Endothelial cell of umbilical vein (primary cell): ENCODE measurements around the gene ZP1. TPM values are rescaled to one million over a fixed set of nuclear protein-coding genes. Genes with fewer than 3 reads are reported as not detected.

ENCODE experiments used
- BruUV-seq: library from RNA; stranded (reverse); fragments of 400-500 nt; replicated peaks from 2 replicates; lab custom pipeline; 2021; lab: Mats Ljungman, UMichigan
- CTCF ChIA-PET: fragments of 300-600, 350-600 bp; sonication (Branson Sonifier 250); formaldehyde crosslinking; loops from one replicate; lab custom pipeline; 2021; ENCODE audit warnings: antibody characterized with exemption, inconsistent platforms; lab: Charles Lee
- POLR2A ChIA-PET: fragments of 300-600, 350-600 bp; sonication (Branson Sonifier 250); formaldehyde crosslinking; loops from one replicate; lab custom pipeline; 2021; ENCODE audit warnings: antibody characterized with exemption, inconsistent platforms; lab: Charles Lee
- DNase-seq: peaks from one replicate; pipeline ENCODE4 v3.0.0-alpha.2; 2011; ENCODE audit warnings: low read depth, low spot score
- FAIRE-seq: peaks from 2 replicates; lab custom pipeline; 2011; peaks lifted over from hg19 to GRCh38; lab: Jason Lieb, UNC
- H2AFZ ChIP-seq: 2 replicates; pipeline ENCODE4 v1.6.0; 2012; ENCODE audit warnings: low read depth, low read length, control low read depth, inconsistent platforms
- H3K27ac ChIP-seq: 2 replicates; pipeline ENCODE4 v1.5.1; 2011; ENCODE audit warnings: low read depth, mild to moderate bottlenecking, control low read depth, low read length, moderate library complexity; ENCODE audit not compliant: insufficient read depth
- H3K27me3 ChIP-seq, 2 experiments: 2 replicates each; pipeline versions ENCODE4 v1.6.0 to v1.6.1; 2011; ENCODE audit warnings: low read length in 2 of 2, mixed read lengths in 1 of 2; ENCODE audit not compliant: control insufficient read depth in 2 of 2, insufficient read depth in 2 of 2
- H3K36me3 ChIP-seq, 2 experiments: 2 replicates in 1 of 2; 3 replicates in 1 of 2; pipeline ENCODE4 v1.5.1; 2011; ENCODE audit warnings: low read length in 2 of 2, mild to moderate bottlenecking in 1 of 2, moderate library complexity in 1 of 2; ENCODE audit not compliant: control insufficient read depth in 2 of 2, insufficient read depth in 2 of 2; ENCODE audit errors: extremely low read depth in 1 of 2
- H3K4me1 ChIP-seq: 3 replicates; pipeline ENCODE4 v1.5.1; 2011; ENCODE audit warnings: mild to moderate bottlenecking, low read length; ENCODE audit not compliant: control insufficient read depth, insufficient read depth; ENCODE audit errors: extremely low read depth
- H3K4me2 ChIP-seq: 2 replicates; pipeline ENCODE4 v1.6.1; 2011; ENCODE audit warnings: low read length, control low read depth, mixed read lengths; ENCODE audit not compliant: insufficient read depth
- H3K4me3 ChIP-seq, 3 experiments: fragments of 200-600 bp in 1 of 3; sonication (generic), shearing (Covaris generic) in 1 of 3; replicated peaks in 1 of 3; 2 replicates each; pipeline ENCODE4 v1.5.1; 2011 to 2016; ENCODE audit warnings: control low read depth in 3 of 3, low read length in 3 of 3, mild to moderate bottlenecking in 2 of 3, inconsistent platforms in 1 of 3, low read depth in 1 of 3, moderate library complexity in 1 of 3; ENCODE audit not compliant: insufficient read depth in 1 of 3
- H3K79me2 ChIP-seq: 2 replicates; pipeline ENCODE4 v1.6.0; 2012; ENCODE audit warnings: low read length, inconsistent platforms; ENCODE audit not compliant: control insufficient read depth, insufficient read depth
- H3K9ac ChIP-seq: replicated peaks from 2 replicates; pipeline ENCODE3; 2011; ENCODE audit warnings: low read length, control low read depth; ENCODE audit not compliant: insufficient read depth; ENCODE audit errors: extremely low read depth
- H3K9me1 ChIP-seq: replicated peaks from 3 replicates; pipeline ENCODE4 v1.6.0; 2011; ENCODE audit warnings: mild to moderate bottlenecking, low read length; ENCODE audit not compliant: control insufficient read depth, insufficient read depth; ENCODE audit errors: extremely low read depth
- H3K9me3 ChIP-seq: replicated peaks from 2 replicates; pipeline ENCODE4 v1.5.1; 2012; ENCODE audit warnings: low read length, inconsistent platforms; ENCODE audit not compliant: control insufficient read depth, insufficient read depth
- H4K20me1 ChIP-seq: replicated peaks from 2 replicates; pipeline ENCODE3; 2011; ENCODE audit warnings: mild to moderate bottlenecking, low read length; ENCODE audit not compliant: control insufficient read depth, insufficient read depth; ENCODE audit errors: extremely low read depth
- CTCF ChIP-seq, 2 donors: IDR thresholded peaks; 1 replicate in 1 of 2; 2 replicates in 1 of 2; pipeline ENCODE4 v1.5.1; 2011; ENCODE audit warnings: low read length in 2 of 2, mild to moderate bottlenecking in 2 of 2, moderate library complexity in 2 of 2, control low read depth in 1 of 2, inconsistent platforms in 1 of 2, low read depth in 1 of 2; ENCODE audit not compliant: insufficient read depth in 1 of 2; ENCODE audit errors: extremely low read depth in 1 of 2
- EZH2 ChIP-seq: IDR thresholded peaks from 2 replicates; pipeline ENCODE4 v1.6.1; 2012; ENCODE audit warnings: borderline replicate concordance, low read depth, mild to moderate bottlenecking, moderate library complexity, low read length, inconsistent platforms; ENCODE audit not compliant: severe bottlenecking
- FOS ChIP-seq: IDR thresholded peaks from 2 replicates; pipeline ENCODE4 v1.6.1; 2011; ENCODE audit warnings: mild to moderate bottlenecking, low read length, moderate library complexity, borderline replicate concordance; ENCODE audit not compliant: insufficient read depth
- GATA2 ChIP-seq: IDR thresholded peaks from 2 replicates; pipeline ENCODE4 v1.7.0; 2011; ENCODE audit warnings: low read depth, mild to moderate bottlenecking, moderate library complexity, mixed read lengths, low read length; ENCODE audit not compliant: insufficient read length, insufficient read depth
- JUN ChIP-seq: IDR thresholded peaks from 2 replicates; pipeline ENCODE4 v1.6.1; 2011; ENCODE audit warnings: borderline replicate concordance, low read depth; ENCODE audit not compliant: insufficient read length, insufficient read depth
- MAX ChIP-seq: IDR thresholded peaks from 2 replicates; pipeline ENCODE4 v1.6.1; 2011; ENCODE audit not compliant: insufficient read depth, insufficient read length
- MYC ChIP-seq: IDR thresholded peaks from one replicate; pipeline ENCODE4 v1.6.1; 2011; ENCODE audit warnings: mild to moderate bottlenecking, low read depth, low read length
- POLR2A ChIP-seq: IDR thresholded peaks from 2 replicates; pipeline ENCODE4 v1.6.1; 2012; ENCODE audit warnings: low read depth, mild to moderate bottlenecking, control low read depth, low read length
- POLR2AphosphoS5 ChIP-seq: IDR thresholded peaks from 2 replicates; pipeline ENCODE4 v1.6.1; 2012; ENCODE audit warnings: low read depth, mild to moderate bottlenecking, control low read depth, low read length, moderate library complexity; ENCODE audit not compliant: insufficient read depth
- dilution Hi-C: fragments of 300-500 bp; cut with MboI; formaldehyde crosslinking; loops from one replicate; pipeline ENCODE4 v1.15.0; 2019; ENCODE audit warnings: low sequenced_read_pairs; ENCODE audit not compliant: extremely low pct_ligation_motif_present
- intact Hi-C: fragments of 100-400 bp; cut with micrococcal nuclease; formaldehyde crosslinking; loops from one replicate; pipeline ENCODE4 v1.10.0; 2022
- polyA plus RNA-seq, 4 experiments: library from polyadenylated mRNA; depleted of rRNA in 3 of 4; stranded (reverse) in 3 of 4; unstranded in 1 of 4; fragments of >200 nt; gene quantifications; 2 replicates each; pipeline versions ENCODE4 v1.2.1 to v1.2.3, GENCODE V29; 2011 to 2012; ENCODE audit warnings: missing spikeins in 1 of 4
- total RNA-seq: library from RNA; stranded (reverse); gene quantifications from 2 replicates; pipeline ENCODE4 v1.2.3, GENCODE V29; 2021

ZP1 gene
- total and polyA plus RNA-seq, 2 donors (not counting 3 experiments of a cell fraction or from before 2014, with no cell fraction given) = not detected

GRCh38 chr11:60855726-60856633 lies 11.4 kb upstream of the ZP1 start, which contains the start of gene PTGDR2:
PTGDR2 (minus strand) TSS chr11:60855950; CDS start chr11:60853722, 2,228 bp downstream.
- no peak for FAIRE-seq
- Histone ChIP-seq H3K36me3 (no peaks in the 10 kb centered on the region), H3K4me2 (no peak within 1 kb of the TSS), H3K9me1 (no peaks in the 10 kb centered on the region), H3K9ac (no peak within 1 kb of the TSS), H3K27me3 (no peaks in the 10 kb centered on the region), H3K27ac (no peak within 1 kb of the TSS), H3K4me1 (no peaks in the 10 kb centered on the region), H3K4me3 (no peak within 1 kb of the TSS), H3K9me3 (no peaks in the 10 kb centered on the region), H3K79me2 (no peaks in the 10 kb centered on the region), H4K20me1 (no peaks in the 10 kb centered on the region), H2AFZ (no peak within 1 kb of the TSS)
- dilution Hi-C loops (no loop called here), intact Hi-C loops (no loop called here)
- POLR2A ChIA-PET = no interaction called here
- DNase-seq = no peak
- BruUV-seq = no TSS peak
- TF ChIP-seq MYC (no peak), EZH2 (no peak), FOS (no peak), JUN (no peak), MAX (no peak), POLR2A (no peak), CTCF (IDR thresholded peaks at IDR 0.05; ENCODE audit: extremely low read depth in 1 of 2, insufficient read depth in 1 of 2, low read depth in 1 of 2, low read length in 2 of 2) (no peak), POLR2AphosphoS5 (no peak), GATA2 (no peak)
- CTCF ChIA-PET = interaction anchor here (1.0 to 3.2 kb wide), 7 partner anchors 12 to 93 kb away, joined by 3 to 22 read pairs (median 4); partner anchors contain the start of gene ZP1
